SW480 (cell line): ENCODE data around the gene HES5.

Experiments
- DNase-seq: peaks from one replicate; pipeline ENCODE4 v3.0.0-alpha.2; 2016; ENCODE audit warnings: low spot score

Gene HES5

DNA sequence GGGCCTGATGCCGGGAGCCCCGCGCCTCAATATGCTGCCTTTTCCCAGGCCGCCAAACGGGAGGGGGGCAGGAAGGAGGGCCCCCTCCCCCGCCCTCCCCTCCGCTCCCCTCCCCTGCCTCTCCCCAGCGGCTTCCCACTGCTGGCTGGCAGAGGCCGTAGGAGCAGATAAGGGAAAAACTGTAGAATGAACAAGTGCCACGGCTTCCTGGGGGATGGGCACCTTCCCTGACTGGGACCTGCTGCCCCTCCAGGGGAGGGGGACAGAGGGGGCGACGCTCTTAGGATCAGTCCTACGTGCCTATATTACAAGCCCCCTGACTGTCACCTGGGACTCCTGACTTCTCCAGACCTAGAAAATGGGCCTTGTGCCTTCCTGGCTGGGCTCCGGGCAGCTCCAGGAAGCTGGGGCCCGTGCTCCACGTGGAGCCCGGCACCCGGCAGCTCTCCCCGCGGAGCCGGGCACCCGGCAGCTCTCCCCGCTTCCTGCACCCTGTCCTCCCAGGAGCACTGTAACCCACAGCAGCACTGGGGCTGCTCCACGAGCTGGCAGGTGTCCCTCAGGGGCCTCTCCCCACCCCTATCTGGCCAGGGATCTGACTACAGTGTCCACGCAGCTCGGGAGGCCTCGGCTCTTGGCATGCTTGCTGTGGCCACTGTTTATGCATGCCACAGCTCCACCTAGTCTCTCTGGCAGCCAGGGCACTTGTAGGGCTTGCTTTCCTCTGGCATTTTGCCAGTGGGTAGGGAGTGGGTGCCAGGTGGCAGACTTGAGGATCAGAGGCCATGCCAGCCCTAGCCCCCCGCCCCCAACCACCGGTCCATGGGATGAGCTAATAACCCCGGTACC, 674 bp upstream of the HES5 start:
- DNase-seq: peak; percentile 65

DNA sequence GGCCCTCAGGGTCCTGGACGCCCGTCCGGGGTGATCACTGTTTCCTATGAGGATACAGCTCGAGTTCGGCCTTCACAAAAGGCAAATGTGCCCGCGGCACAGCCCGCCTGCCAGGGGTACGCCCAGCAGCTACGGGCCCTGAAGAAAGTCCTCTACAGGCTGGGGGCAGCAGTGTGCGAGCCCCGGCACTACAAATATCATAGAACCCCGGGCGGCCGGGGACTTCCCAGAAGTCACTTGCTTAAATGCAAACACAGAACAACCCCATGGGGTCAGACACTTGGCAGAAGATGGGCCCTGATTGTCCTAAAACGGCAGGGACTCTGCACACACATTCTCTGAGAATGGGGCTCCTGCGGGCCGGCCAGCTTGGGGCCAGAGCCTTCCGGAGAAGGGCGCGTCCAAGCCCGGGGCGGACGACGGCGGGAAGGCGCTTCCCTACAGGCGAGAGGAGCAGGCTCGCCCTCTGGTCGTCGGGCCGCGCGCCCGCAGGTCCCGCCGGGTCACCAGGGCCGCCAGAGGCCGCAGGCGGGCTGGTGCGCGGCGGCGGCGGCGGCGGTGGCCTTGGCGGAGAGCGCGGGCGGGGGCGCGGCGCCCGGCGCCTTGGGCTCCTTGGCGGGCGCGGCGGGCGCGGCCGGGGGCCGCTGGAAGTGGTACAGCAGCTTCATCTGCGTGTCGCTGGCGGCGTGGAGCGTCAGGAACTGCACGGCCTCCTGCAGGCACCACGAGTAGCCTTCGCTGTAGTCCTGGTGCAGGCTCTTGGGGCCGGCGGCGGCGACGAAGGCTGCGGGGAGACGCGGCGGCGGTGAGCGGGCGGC, 888 bp downstream of the HES5 start:
- no peak for DNase-seq

DNA sequence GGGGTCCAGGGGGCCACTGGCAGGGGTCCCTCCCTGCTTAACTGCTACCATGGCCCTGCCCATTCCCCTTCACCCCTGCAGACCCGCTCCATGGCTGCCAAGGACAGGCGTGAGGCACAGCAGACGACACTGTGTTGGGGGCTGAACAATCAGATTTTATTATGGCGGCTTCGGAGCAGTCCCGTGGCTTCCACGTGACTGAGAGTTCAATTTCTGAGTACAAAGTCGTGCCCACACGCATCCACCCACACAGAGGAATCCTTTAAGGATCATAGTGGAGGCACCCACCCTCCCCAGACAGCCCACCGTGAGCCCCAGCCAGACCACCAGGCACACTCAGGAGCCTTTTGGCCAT, 1.5 kb downstream of the HES5 start:
- no peak for DNase-seq

DNA sequence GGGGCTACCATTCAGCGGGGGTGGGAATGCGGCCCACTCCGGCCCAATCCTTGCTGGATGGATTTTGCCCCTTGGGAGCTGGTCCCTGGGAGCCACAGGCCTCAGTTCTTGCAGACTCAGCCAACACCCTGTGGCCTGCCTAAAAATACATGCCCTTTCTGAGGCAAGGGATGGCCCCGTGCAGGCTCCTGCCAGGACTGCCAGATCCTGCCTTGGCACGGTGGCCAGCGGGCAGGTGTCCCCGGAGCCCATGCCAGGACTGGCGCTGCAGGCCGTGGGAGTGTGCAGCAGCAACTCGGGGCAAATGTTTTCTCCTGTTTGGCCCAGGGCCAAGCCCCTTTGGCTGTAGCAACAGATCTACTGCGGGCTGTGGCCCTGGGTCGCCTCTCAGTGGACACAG, 2.0 kb downstream of the HES5 start:
- no peak for DNase-seq

DNA sequence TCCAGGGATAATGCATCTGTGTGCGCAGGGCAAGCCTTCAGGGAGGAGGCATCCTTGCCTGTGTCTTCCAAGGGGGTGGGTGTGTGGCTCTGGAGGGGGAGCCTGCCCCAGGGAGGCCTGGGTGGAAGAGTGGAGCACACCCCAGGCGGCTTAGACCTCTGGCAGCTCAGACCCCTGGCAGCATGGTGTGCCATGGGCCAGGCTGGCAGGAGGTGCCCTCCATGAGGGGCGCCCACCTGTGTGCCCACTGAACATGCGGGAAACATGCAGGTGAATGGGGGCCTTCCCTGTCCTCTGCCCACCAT, 2.6 kb downstream of the HES5 start:
- DNase-seq: no peak

DNA sequence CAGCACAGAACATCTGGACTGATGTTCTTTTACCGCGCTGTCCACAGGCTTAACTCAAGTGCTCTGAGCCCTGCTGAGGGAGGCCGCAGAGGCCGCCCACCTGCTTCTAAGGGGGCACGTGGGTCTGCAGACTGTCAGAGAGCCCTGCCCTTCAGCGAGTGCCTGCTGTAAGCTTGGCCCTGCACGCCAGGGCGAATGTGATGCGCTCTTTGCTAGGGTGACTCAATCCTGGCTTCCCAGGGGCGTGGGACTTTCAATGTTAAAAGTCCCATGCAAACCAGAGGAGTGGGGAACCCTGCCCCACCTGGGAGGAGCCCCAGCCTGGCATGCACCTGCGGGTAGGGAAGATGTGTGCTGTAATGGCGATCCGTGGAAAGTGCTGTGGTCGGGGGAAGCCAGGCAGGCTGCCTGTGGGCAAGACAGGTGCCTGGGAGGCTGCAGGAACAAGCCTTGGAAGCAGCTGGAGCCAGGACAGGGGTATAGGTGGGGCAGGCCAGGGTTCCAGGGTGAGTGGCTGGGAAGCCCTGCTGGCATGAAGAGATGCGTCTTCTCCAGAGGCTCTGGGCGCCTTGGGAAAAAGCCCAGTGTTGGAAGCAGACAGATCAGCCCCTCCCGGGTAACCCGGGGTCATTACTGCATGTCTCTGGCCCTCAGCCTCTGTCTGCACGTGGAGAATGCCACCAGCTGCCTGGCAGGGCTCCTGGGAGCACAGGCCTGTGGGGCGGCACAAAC, 3.1 kb downstream of the HES5 start:
- DNase-seq: peak; percentile 85

DNA sequence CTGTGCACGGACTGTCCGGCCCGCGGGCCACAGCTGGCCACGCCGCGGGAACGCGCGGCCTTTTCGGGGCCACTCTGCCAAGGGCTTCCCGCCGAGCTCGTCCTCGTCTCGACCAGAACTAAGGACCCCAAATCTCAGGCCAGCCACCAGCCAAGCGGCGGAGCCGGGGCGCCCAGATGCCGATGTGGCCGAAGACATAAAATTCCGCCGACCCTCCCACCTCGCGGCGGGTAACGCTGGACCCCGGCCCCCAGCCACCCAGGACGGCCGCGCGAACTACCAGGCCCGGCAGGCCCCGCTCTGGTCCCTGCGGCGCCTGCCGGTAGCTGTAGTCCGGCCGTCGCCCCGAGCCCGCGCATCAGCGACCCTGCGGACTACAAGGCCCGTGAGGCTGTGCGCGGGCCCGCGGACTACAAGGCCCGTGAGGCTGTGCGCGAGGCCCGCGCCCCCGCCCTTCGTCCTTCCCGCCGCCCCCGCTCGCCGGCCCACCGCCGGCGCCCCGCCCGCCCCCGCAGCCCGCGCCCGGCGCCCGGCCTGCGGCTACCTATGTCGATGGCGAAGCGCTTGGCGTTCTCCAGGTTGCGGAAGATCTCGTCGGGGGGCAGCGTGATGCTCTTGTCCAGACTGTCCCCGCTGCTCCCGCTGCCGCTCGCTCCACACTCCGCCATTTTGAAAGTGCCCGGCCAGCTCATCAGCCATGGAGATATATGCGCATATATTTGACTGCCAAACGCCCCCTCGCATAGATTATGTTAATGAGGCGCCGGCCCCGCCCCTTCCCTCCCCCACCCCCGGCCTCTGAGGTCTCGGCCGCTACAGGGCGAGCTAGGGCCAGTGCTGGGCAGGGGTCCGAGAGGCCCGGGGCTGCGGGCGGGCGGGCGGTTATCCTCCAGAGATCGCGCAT, 3.9 kb downstream of the HES5 start, which contains the start of gene PANK4:
Gene PANK4, minus strand, starts transcription at position 677 of the 904 bp plus-strand sequence. Its CDS starts 9 bp downstream, at position 668.
- DNase-seq: peak; percentile 92

DNA sequence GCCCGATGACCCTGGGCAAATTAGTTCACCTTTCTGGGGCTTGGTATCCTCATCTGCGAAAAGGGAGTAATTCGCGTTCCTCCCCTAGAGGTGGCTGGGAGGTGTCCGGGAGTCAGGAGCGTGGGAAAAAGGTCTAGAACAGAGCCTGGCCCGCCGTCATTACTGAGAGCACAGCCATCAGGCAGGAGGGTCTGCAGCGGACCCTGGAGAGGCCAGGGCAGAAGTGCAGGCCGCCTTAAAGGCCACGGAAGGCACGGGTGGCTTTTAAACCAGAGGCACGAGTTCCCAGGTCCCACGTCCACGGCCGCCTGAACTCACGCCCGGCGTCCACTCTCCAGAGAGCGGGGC, 4.5 kb downstream of the HES5 start:
- DNase-seq: no peak

DNA sequence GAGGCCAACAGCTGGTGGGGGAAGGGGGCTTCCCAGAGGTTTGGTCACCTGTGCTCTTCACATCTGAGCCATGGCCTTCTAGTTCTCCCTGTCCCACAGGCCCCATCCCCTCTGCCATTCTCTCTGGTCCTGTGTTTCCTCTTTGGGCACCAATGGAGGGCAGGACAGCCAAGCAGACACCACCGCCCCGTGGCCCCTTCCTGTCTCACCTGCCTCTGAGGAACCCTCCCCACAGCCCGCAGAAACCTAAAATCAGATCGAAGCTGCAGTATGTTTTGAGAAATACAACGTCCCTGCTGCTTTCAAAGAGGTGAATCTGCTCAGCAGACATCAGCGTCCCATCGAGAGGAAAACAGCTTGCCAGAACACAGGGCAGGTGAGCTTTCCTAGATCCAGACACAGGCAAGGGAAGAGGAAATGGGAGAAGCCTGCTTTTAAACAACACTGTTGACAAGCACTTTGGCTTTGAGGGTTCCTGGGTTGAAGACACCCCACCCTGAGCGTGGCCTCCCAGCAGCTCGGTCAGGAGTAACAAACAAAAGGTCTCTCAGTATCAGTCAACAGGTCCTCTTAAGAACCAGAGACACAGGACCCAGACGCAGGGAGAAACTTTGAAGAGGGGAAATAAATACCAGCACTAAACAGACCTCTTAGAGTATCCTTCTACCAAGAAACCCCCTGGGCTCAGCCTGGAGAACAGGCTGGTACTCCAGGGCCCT, 6.0 kb downstream of the HES5 start:
- no peak for DNase-seq

DNA sequence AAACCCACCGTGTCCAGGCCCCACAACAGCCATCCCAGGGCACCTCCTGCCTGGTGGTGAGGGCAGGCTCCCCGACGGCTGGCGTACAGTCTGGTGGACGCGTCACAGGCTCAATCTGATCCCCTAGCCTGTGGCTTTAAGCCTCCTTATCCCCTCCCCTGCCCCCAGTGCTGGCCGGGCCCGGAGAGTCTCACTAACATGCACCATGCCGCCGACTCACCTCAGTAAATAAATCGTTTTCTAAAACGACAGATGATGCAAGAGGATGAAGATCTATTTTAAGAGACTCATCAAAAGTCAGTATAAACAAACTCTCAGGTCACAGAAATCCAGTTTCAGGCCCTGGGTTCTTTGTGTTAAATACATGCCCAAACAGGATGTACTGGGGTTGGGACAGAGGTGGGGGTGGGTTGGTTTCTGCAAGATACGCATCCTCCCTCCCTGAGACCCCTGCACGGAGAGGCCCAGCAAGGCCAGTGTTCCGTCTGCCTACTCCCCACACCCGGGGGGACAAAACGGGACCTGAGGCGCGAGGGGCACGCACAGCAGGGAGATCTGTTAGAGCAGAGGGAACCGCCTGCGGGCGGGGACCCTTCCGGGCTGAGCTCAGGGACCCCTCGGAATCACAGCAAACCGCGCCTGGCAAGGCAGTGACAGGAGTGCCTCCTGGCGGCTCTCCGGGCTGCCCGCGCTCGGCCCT, 6.7 kb downstream of the HES5 start:
- DNase-seq: no peak

DNA sequence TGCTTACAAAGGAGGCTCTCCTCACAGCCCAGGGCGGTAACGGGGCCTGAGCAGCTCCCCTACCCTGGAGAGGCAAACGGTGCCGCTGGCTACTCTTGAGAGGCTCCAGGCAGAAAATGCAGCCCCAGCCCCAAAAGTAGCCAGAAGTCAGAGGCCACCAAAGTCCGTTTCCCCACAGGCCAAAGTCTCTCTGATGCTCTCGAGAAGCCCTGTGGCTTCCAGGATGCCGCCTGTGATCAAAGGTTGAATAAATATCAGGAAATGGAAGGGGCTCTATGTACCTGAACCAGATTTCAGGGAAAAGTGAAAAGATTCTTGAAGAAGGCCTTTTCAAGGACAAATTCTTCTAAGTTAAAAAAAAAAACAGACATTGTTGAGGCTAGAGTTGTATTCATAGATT, 7.8 kb downstream of the HES5 start:
- no peak for DNase-seq

DNA sequence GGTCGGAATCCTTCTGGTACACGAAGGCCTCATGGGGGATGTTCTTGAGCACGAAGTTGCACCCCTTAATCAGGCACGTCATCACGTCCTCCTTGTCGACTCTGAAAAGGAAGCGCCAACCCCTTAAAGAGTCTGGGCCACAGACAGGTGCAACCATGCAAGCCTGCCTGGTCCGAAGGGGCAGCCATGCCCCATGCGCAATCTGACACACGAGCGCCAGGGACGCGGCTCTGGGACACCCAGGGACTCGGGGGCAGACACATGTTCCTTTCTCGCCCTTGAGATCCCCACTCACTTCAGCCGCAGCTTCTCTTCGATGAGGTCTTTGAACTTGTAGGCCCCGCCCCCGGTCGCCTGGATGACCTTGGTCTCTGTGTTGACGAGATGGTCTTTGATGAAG, 9.3 kb downstream of the HES5 start:
- no peak for DNase-seq

DNA sequence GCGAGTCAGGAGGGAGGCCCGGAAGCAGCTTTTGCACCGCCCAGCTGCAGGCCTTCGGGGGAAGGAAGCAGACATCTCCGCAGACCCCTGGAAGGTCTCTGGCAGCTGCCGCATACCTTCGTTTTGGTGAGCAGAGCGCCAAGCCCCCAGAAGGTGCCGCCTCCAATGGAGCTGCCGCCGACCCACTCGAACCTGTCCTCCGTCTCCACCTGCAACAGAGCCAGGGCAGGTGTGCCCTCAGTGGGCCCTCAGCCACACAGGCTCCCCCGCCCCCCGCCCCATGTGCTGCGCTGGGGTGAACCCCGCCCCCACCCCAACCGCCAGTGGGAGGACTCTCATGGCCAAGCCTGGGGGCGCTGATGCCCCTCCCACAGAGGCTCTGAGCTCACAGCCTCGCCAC, 9.9 kb downstream of the HES5 start:
- DNase-seq: no peak

DNA sequence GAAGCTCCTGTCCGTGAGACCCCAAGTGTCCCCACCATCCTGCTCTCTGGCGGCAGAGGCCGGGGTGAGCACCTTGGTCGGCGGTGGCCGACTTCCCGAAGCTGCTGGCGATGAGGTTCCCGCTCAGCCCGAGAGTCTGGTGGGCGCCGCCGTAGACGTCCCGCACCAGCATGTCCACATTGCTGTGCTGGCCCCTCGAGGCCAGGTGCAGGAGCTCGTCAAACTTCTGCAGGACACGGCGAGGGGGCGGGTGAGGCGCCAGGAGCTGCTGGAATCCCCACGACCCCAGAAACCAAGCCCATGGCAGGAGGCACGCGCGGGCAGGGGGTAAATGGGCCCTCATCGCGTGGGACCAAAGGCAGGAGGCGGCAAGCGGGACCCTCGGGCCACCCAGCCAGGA, 10.3 kb downstream of the HES5 start:
- DNase-seq: no peak

DNA sequence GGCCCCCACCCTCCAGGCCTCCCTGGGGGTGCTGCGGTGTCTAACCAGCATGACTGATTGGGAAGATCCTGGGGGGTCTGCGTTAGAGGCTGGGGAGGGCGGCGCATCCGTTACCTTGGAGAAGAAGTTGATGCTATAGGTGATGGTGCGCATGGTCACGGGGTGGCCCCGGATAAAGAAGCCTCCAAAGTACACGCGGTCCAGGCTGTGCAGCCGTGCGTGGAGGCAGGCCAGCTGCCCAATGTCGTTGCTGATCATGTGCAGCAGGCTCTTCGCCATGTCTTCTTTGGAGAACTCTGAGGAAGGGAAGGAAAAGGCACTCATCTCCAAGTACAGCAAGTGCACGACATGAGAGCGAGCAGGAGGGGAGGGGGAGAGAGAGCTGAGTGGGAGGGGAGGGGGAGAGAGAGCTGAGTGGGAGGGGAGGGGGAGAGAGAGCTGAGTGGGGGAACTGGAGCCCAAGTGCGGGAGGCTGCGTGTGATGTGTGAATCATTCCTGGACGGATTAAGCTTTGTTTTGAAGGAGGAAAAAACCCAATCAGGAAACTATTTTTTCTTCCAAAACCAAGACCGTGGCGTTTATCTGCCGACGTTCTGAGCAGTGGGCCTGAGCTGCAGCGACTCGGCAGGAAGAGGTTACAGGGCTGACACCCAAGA, 10.9 kb downstream of the HES5 start:
- no peak for DNase-seq

DNA sequence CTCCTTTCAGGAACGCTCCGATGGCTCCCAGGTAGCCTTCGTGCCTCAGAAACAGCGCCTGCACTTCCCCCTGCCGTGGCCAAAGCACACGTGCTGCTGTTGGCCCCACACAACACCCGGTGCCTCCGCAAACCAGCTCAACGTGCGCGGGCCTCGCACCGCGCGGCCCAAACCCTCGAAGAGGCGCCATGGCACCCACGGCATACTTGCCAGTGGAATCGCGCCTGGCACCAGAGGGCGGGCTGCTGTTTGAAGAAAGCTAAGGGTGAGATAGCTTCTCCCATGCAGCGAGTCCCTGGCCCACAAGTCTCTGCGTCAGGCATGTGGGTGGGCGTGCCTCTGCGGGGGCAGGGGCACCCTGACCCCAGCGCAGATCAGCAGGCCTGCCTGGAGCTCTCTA, 11.5 kb downstream of the HES5 start:
- DNase-seq: no peak

DNA sequence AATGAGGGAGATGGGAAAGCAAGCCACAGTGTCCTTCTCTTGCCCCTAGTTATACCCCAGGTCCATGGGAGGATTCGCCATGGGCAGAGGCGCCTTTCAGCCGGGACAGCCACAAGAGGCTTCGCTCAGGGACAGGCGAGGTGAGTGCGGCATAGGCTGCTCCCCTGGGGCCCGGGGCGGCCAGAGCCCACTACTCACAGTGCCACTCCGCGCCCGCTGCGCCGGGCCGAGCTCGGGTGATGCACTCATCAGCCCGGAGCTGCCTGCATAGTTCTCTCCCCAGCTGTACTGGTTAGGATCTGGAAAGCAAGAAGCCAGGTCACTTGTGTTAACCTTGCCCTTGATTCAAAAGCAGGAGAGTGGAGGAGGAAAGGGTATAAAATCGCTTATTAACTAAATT, 12.1 kb downstream of the HES5 start:
- no peak for DNase-seq

DNA sequence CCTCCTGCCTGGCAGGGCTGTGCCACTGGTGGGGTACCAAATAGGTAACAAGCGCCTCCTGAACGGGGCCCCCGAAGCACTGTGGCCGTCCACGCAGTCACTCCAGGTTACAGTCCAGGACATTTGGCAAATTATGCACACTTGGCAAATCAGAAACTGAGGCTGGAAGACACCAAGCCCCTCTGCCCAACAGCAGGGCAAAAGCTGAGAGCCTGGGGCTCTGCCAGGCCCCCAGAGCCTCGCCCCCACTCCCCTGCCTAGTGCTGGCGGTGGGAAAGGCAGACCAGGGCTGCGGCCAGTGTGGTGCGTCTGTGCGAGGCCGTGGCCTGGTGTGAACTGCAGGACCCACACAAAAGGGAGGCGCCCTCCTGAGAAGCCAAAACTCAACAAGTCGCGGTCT, 13.1 kb downstream of the HES5 start:
- no peak for DNase-seq

DNA sequence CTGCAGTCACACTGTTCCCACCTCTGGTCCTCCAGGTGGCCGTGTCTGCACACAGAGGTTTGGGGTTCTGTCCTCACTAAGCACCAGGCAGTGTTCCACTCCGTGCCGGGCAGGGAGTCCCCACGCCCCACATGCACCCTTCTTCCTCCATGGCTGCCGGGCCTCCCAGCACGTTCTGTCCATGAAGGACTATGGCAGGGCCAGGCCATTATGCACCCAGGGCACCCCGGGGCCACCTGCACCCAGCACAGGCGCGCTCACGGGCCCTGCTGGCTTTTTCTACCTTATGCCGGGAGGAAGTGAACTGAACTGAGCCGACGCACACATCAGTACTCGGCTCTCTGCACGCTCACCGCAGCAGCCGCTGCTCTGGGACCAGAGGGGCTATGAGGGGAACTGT, 13.9 kb downstream of the HES5 start:
- DNase-seq: no peak

DNA sequence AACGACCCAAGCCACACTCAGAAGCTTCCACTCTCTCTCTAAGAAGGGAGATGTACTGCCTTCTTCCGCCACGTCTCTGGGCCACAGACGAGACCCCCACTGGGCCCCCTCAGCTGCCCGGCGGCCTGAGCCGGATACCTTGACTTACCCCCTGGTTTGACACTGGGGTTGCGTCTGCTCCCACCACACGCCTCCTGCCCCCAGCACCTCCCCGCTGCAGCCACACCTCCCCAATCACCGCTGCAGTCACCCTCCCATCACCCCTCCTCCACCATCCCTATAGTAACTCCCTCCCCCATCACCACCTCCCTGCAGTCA, 14.3 kb downstream of the HES5 start:
- no peak for DNase-seq
